Heart right ventricle (tissue), 16 donors: Measurements from ENCODE around the gene TMED10. TPM values are rescaled to one million over a fixed set of nuclear protein-coding genes. Genes with fewer than 3 reads are reported as not detected.

ENCODE experiments used
- ATAC-seq, 8 donors: fragments of 200-7000 bp; cut with Tn5 transposase; one replicate each; pipeline ENCODE4 v1.9.1; 2020; ENCODE audit warnings: mild to moderate bottlenecking in 8 of 8, moderate library complexity in 8 of 8, moderate number of reproducible peaks in 1 of 8
- DNase-seq, 2 donors: peaks; one replicate each; pipeline ENCODE4 v3.0.0-alpha.2; 2020
- H3K27ac ChIP-seq, 10 donors: fragments of 200-600 bp; sonication (generic) in 2 of 10; one replicate each; pipeline versions ENCODE4 v1.5.0 to v1.8.0; 2020 to 2022; ENCODE audit warnings: mild to moderate bottlenecking in 3 of 10
- H3K27me3 ChIP-seq, 7 donors: fragments of 200-600 bp; one replicate each; pipeline ENCODE4 v1.8.0; 2021 to 2022; ENCODE audit warnings: mild to moderate bottlenecking in 2 of 7
- H3K36me3 ChIP-seq, 9 donors: fragments of 200-600 bp; sonication (generic) in 1 of 9; one replicate each; pipeline versions ENCODE4 v1.5.0 to v1.8.0; 2020 to 2022; ENCODE audit warnings: mild to moderate bottlenecking in 2 of 9
- H3K4me1 ChIP-seq, 9 donors: fragments of 200-600 bp; sonication (generic) in 1 of 9; one replicate each; pipeline versions ENCODE4 v1.5.0 to v1.8.0; 2020 to 2022; ENCODE audit warnings: mild to moderate bottlenecking in 4 of 9
- H3K4me3 ChIP-seq, 10 donors: fragments of 200-600 bp; sonication (generic) in 2 of 10; one replicate each; pipeline versions ENCODE4 v1.5.0 to v1.8.0; 2020 to 2022; ENCODE audit warnings: mild to moderate bottlenecking in 7 of 10, moderate library complexity in 2 of 10
- H3K9me3 ChIP-seq, 11 donors: fragments of 200-600 bp in 10 of 11; sonication (generic) in 2 of 11; one replicate each; pipeline versions ENCODE4 v1.5.0 to v1.8.0; 2013 to 2022; ENCODE audit warnings: mild to moderate bottlenecking in 2 of 11, control low read depth in 1 of 11, moderate library complexity in 1 of 11
- WGBS, 2 donors: extraction: QIAGEN DNeasy Blood & Tissue Kit; methylation state at CpG; one replicate each; pipeline ENCODE4 v1.1.7; 2013; ENCODE audit warnings: inconsistent platforms in 1 of 2; 5-methylcytosine and 5-hydroxymethylcytosine counted together
- intact Hi-C, 10 donors: fragments of 100-400 bp; cut with DNase I; formaldehyde crosslinking; loops; one replicate each; pipeline versions ENCODE4 v1.11.1 to v1.14.2; 2022
- polyA plus RNA-seq, 2 donors: library from polyadenylated mRNA; stranded (reverse); fragments of 200-250 nt; gene quantifications; one replicate each; pipeline ENCODE4 v1.2.3, GENCODE V29; 2013
- total RNA-seq, 10 donors: library from RNA; stranded (reverse); fragmentation: NEBNext Ultra II Directional in 3 of 10; extraction: Animal tissue kit (Norgen Biotek cat#: 25700) in 3 of 10; gene quantifications; one replicate each; pipeline versions ENCODE4 v1.2.1 to v1.2.4, GENCODE V29; 2021 to 2023
- TF ChIP-seq, protein P1 (sequence below), 9 donors: fragments of 200-600 bp; sonication (generic) in 2 of 9; IDR thresholded peaks; one replicate each; pipeline versions ENCODE4 v1.5.0 to v1.8.0; 2021 to 2022; ENCODE audit warnings: antibody characterized with exemption in 9 of 9, mild to moderate bottlenecking in 5 of 9, moderate library complexity in 1 of 9
- donor health status: Arrhythmogenic right ventricular cardiomyopathy.
- donor health status: ischemic (EF 13 %, LVEDD 7.1; RV severe dilation, severe dysfunction).
- donor health status: healthy with polysubstance abuse.
- donor health status: DM: no; HTN: yes; CAD: no.
- donor health status: DM: no; HTN: no; CAD: no.
- donor health status: ischemic (EF 25% LVEDD 6.9; RV normal size, moderate dysfunction).
- donor health status: ischemic (EF 25% LVEDD 5.7; RV mildly dilated, moderate dysfunction).
- donor health status: healthy.
- donor health status: DM: yes; HTN: yes; CAD: no.
- donor health status: Ischemic cardiomyopathy.
- donor health status: ischemic (EF 35%, LVEDD 5.7; RV mildly dilated, moderate dysfunction).
- donor health status: nonischemic (EF 11% LVEDD 7.7; RV severe dilation, severe dysfunction).
- donor health status: DM: yes; HTN: yes; CAD: no.
- donor health status: PGD.
- donor health status: ischemic (EF 29% LVEDD 5.4; RV normal size, mild dysfunction).
- donor health status: nonischemic (EF 23%, LVEDD 6.1; RV moderate dilation, normal function).

Gene TMED10
- total and polyA plus RNA-seq, 12 donors: 29.1 to 366 (median 275) TPM

DNA sequence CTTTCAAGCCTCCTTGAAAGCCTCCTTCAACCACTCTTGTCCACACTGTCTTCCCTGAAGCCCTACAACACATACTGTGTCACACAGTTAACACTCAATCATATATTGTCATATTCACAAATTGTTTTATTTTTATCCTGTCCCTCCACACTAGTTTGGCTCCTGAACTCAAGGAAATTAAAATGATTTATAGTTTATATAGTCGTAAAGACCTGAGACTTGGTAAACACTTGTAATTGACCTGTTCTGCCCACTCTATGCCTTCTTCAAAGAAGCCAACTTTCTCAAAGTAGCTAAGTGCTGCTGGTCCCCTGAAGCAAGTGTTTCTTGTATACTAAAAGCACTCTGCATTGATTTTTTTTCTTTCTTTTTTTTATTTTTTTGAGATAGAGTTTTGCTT lies 33.9 kb downstream of the TMED10 start:
- no peak for DNase-seq
- H3K4me3 ChIP-seq: no peak overlapping the region
- H3K36me3 ChIP-seq: peaks cover 0 to 30% (median 0%) of the 10 kb centered on the region in 9 donors
- peak overlapping the region in 2 of 10 donors; percentile 5 to 9 for H3K27ac ChIP-seq
- intact Hi-C loops: loop anchor here in 2 of 10 donors (5.0 to 10.0 kb wide), 2 partner anchors 92 to 115 kb away; no protein-coding TSS in a partner anchor
- H3K4me1 ChIP-seq: peaks cover 6 to 95% (median 59%) of the 10 kb centered on the region in 9 donors
- no peaks in the 10 kb centered on the region for H3K27me3 ChIP-seq
- ATAC-seq: no peak
- H3K9me3 ChIP-seq: no peaks in the 10 kb centered on the region
- WGBS, 2 donors: 82 to 84% methylated on average over 1 of the region's 1 CpG
- TF ChIP-seq, protein P1, sequence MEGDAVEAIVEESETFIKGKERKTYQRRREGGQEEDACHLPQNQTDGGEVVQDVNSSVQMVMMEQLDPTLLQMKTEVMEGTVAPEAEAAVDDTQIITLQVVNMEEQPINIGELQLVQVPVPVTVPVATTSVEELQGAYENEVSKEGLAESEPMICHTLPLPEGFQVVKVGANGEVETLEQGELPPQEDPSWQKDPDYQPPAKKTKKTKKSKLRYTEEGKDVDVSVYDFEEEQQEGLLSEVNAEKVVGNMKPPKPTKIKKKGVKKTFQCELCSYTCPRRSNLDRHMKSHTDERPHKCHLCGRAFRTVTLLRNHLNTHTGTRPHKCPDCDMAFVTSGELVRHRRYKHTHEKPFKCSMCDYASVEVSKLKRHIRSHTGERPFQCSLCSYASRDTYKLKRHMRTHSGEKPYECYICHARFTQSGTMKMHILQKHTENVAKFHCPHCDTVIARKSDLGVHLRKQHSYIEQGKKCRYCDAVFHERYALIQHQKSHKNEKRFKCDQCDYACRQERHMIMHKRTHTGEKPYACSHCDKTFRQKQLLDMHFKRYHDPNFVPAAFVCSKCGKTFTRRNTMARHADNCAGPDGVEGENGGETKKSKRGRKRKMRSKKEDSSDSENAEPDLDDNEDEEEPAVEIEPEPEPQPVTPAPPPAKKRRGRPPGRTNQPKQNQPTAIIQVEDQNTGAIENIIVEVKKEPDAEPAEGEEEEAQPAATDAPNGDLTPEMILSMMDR (IDR thresholded peaks at IDR 0.05): no peak

DNA sequence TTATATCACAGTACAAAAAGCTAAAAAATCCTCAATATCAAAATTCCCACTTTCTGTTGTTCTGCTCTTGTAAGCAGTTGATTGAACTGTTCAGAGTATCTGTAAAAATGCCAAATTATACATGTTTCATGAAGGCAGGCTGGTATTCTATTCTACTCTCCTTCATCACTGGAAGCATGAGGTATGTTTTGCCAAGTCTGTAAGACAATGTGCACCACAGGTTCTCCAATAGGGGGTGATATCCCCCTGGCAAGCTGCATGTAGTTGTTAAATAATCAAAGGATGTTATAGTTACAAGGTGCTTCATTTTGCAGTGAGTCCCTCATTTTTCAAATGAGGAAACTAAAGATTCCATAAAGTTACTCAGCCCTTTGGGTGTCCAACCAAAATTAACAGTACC lies 34.4 kb downstream of the TMED10 start:
- Histone ChIP-seq H3K27ac (peak overlapping the region in 3 of 10 donors; percentile 3 to 56 (median 5)), H3K36me3 (peaks cover 0 to 26% (median 0%) of the 10 kb centered on the region in 9 donors), H3K9me3 (no peaks in the 10 kb centered on the region), H3K4me3 (no peak overlapping the region), H3K4me1 (peaks cover 2 to 90% (median 54%) of the 10 kb centered on the region in 9 donors), H3K27me3 (no peaks in the 10 kb centered on the region)
- intact Hi-C loops: loop anchor here in 3 of 10 donors (1.0 to 10.0 kb wide), 3 partner anchors 31 to 115 kb away; no protein-coding TSS in a partner anchor
- TF ChIP-seq, protein P1 (IDR thresholded peaks at IDR 0.05): peak in 8 of 9 donors; percentile 5 to 58 (median 48)
- DNase-seq: no peak
- ATAC-seq: peak in 1 of 8 donors; percentile 53

GRCh38 chr14:75141062-75141461 lies 35.4 kb downstream of the TMED10 start:
- WGBS, 2 donors: 78 to 83% methylated on average over 2 of the region's 2 CpGs
- H3K9me3 ChIP-seq: no peaks in the 10 kb centered on the region
- DNase-seq (no peak), ATAC-seq (no peak)
- peaks cover 0 to 26% (median 0%) of the 10 kb centered on the region in 9 donors for H3K36me3 ChIP-seq
- H3K4me3 ChIP-seq: no peak overlapping the region
- intact Hi-C loops: loop anchor here in 3 of 10 donors (1.0 to 10.0 kb wide), 3 partner anchors 32 to 116 kb away; no protein-coding TSS in a partner anchor
- TF ChIP-seq, protein P1 (IDR thresholded peaks at IDR 0.05): no peak
- peaks cover 0 to 81% (median 45%) of the 10 kb centered on the region in 9 donors for H3K4me1 ChIP-seq
- H3K27me3 ChIP-seq: no peaks in the 10 kb centered on the region
- peak overlapping the region in 2 of 10 donors; percentile 3 to 56 for H3K27ac ChIP-seq

GRCh38 chr14:75140620-75141019 lies 35.8 kb downstream of the TMED10 start:
- H3K27me3 ChIP-seq: no peaks in the 10 kb centered on the region
- ATAC-seq (no peak), DNase-seq (no peak)
- TF ChIP-seq, protein P1 (IDR thresholded peaks at IDR 0.05): no peak
- no peaks in the 10 kb centered on the region for H3K9me3 ChIP-seq
- intact Hi-C loops: loop anchor here in 3 of 10 donors (1.0 to 10.0 kb wide), 3 partner anchors 33 to 117 kb away; no protein-coding TSS in a partner anchor
- H3K4me1 ChIP-seq: peaks cover 0 to 77% (median 42%) of the 10 kb centered on the region in 9 donors
- peak overlapping the region in 1 of 10 donors; percentile 56 for H3K27ac ChIP-seq
- WGBS, 2 donors: 91 to 95% methylated on average over 2 of the region's 2 CpGs
- H3K4me3 ChIP-seq: no peak overlapping the region
- H3K36me3 ChIP-seq: peaks cover 0 to 29% (median 1%) of the 10 kb centered on the region in 9 donors
